ENCODE data around the gene DOK4.

DNA sequence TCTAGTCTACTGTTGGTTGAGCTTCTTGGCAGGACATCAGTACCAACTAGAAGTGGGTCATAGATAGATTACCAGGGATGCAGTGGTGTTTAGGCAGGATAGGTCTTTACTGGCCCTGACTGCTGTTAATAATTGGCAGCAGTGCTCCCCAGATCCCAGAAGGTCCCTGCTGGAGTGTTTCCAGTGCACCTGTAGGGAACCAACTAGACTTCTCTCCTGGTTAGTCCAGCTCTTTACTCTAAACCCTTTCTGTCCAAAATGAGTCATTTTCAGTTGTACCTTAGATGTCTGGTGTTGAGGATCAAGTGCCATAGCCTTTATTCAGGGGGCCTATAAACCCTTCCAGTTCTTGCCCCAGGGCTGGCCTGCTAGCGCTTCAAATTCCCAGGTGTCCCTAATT lies 15.1 kb downstream of the DOK4 start:
- no peak for TF ChIP-seq SP1 (IDR thresholded peaks at IDR 0.05; ENCODE audit: low read depth)
- TF ChIP-seq JUND (IDR thresholded peaks at IDR 0.05): no peak
- TF ChIP-seq, protein P1, sequence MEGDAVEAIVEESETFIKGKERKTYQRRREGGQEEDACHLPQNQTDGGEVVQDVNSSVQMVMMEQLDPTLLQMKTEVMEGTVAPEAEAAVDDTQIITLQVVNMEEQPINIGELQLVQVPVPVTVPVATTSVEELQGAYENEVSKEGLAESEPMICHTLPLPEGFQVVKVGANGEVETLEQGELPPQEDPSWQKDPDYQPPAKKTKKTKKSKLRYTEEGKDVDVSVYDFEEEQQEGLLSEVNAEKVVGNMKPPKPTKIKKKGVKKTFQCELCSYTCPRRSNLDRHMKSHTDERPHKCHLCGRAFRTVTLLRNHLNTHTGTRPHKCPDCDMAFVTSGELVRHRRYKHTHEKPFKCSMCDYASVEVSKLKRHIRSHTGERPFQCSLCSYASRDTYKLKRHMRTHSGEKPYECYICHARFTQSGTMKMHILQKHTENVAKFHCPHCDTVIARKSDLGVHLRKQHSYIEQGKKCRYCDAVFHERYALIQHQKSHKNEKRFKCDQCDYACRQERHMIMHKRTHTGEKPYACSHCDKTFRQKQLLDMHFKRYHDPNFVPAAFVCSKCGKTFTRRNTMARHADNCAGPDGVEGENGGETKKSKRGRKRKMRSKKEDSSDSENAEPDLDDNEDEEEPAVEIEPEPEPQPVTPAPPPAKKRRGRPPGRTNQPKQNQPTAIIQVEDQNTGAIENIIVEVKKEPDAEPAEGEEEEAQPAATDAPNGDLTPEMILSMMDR (IDR thresholded peaks at IDR 0.05 in 2 of 3, conservative IDR thresholded peaks at IDR 0.05 in 1 of 3; ENCODE audit: borderline replicate concordance in 1 of 3, insufficient read depth in 1 of 3, low read depth in 2 of 3, low read length in 2 of 3): no peak
- no peak for TF ChIP-seq POLR2AphosphoS5 (IDR thresholded peaks at IDR 0.05; ENCODE audit: low read depth, low read length)
- TF ChIP-seq, protein P2, sequence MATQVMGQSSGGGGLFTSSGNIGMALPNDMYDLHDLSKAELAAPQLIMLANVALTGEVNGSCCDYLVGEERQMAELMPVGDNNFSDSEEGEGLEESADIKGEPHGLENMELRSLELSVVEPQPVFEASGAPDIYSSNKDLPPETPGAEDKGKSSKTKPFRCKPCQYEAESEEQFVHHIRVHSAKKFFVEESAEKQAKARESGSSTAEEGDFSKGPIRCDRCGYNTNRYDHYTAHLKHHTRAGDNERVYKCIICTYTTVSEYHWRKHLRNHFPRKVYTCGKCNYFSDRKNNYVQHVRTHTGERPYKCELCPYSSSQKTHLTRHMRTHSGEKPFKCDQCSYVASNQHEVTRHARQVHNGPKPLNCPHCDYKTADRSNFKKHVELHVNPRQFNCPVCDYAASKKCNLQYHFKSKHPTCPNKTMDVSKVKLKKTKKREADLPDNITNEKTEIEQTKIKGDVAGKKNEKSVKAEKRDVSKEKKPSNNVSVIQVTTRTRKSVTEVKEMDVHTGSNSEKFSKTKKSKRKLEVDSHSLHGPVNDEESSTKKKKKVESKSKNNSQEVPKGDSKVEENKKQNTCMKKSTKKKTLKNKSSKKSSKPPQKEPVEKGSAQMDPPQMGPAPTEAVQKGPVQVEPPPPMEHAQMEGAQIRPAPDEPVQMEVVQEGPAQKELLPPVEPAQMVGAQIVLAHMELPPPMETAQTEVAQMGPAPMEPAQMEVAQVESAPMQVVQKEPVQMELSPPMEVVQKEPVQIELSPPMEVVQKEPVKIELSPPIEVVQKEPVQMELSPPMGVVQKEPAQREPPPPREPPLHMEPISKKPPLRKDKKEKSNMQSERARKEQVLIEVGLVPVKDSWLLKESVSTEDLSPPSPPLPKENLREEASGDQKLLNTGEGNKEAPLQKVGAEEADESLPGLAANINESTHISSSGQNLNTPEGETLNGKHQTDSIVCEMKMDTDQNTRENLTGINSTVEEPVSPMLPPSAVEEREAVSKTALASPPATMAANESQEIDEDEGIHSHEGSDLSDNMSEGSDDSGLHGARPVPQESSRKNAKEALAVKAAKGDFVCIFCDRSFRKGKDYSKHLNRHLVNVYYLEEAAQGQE (IDR thresholded peaks at IDR 0.05; ENCODE audit: low read depth): no peak
- TF ChIP-seq ELF1 (IDR thresholded peaks at IDR 0.05; ENCODE audit: borderline replicate concordance, low read depth): no peak
- no peak for TF ChIP-seq CEBPB (IDR thresholded peaks at IDR 0.05; ENCODE audit: low read depth)
- no peak for TF ChIP-seq POLR2A (IDR thresholded peaks at IDR 0.05; ENCODE audit: borderline replicate concordance, extremely low read depth, insufficient read depth, insufficient read length)
- no peak for TF ChIP-seq FOSL1 (IDR thresholded peaks at IDR 0.05; ENCODE audit: low read depth)
- TF ChIP-seq TCF7L2 (IDR thresholded peaks at IDR 0.05; ENCODE audit: borderline replicate concordance, extremely low read depth, insufficient read depth, insufficient read length): no peak
- TF ChIP-seq, protein P3, sequence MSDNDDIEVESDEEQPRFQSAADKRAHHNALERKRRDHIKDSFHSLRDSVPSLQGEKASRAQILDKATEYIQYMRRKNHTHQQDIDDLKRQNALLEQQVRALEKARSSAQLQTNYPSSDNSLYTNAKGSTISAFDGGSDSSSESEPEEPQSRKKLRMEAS (IDR thresholded peaks at IDR 0.05): no peak
